ENCODE data around the gene TCF23.

- TF ChIP-seq, protein P1, sequence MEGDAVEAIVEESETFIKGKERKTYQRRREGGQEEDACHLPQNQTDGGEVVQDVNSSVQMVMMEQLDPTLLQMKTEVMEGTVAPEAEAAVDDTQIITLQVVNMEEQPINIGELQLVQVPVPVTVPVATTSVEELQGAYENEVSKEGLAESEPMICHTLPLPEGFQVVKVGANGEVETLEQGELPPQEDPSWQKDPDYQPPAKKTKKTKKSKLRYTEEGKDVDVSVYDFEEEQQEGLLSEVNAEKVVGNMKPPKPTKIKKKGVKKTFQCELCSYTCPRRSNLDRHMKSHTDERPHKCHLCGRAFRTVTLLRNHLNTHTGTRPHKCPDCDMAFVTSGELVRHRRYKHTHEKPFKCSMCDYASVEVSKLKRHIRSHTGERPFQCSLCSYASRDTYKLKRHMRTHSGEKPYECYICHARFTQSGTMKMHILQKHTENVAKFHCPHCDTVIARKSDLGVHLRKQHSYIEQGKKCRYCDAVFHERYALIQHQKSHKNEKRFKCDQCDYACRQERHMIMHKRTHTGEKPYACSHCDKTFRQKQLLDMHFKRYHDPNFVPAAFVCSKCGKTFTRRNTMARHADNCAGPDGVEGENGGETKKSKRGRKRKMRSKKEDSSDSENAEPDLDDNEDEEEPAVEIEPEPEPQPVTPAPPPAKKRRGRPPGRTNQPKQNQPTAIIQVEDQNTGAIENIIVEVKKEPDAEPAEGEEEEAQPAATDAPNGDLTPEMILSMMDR (conservative IDR thresholded peaks at IDR 0.05), result no peak
- no peak for TF ChIP-seq ZFX (IDR thresholded peaks at IDR 0.05)
Measured at GRCh38 chr2:27145682-27146081, 3.1 kb upstream of the TCF23 start.

All from C4-2B (cell line).